OCI-M2 (cell line): ENCODE results near the gene DGKD.

Source experiments
- DNase-seq: peaks from one replicate; lab custom pipeline; 2025; ENCODE audit not compliant: unreplicated experiment; lab: John Stamatoyannopoulos, UW

Gene DGKD

DNA sequence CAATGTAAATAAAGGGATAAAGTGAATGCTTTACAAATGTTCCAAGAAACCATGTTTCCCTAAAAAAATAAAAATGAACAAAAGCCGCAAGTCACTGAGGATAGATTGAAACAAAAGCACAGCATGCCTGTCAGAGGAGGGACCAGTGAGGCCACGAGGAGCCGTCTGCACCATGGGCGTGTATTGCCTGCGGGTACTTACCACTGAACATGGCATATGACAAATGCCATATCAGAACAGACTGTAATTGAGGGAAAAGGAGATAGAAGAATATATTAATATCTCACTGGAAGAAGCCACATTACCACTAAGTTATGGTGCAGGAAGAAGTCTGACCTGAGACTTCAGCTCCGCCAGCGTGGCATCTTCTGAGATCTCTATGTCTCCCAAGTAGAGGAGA lies 136.5 kb downstream of the DGKD start:
- no peak for DNase-seq

- DNase-seq = no peak
Observed at GRCh38 chr2:233491326-233491725, 137.0 kb downstream of the DGKD start.

GRCh38 chr2:233492078-233492477 lies 137.8 kb downstream of the DGKD start:
- no peak for DNase-seq

GRCh38 chr2:233492751-233493150 lies 138.5 kb downstream of the DGKD start:
- no peak for DNase-seq

GRCh38 chr2:233495503-233496496 lies 141.5 kb downstream of the DGKD start:
- no peak for DNase-seq

- DNase-seq = no peak
Observed at GRCh38 chr2:233497692-233498091, 143.4 kb downstream of the DGKD start.

GRCh38 chr2:233498126-233498525 lies 143.8 kb downstream of the DGKD start:
- DNase-seq = no peak

DNA sequence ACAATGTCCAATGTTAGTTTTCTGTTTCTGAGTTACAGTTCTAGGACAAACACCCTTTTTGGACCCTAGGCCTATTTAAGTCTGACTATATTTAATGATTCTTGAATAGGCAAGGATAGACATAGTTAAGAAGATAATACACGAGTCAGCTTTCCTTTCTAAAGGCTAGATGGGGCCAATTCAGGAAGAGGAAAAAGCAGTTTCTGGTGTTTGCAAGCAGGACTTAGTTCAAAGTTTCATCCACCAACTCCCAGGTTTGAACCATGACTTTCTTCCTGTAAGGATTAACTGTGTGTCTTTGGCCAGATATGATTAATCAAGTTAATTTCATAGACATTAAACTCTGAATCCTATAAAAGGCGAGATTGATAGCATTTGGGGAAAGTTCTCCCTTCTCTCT lies 145.6 kb downstream of the DGKD start:
- DNase-seq = no peak

DNA sequence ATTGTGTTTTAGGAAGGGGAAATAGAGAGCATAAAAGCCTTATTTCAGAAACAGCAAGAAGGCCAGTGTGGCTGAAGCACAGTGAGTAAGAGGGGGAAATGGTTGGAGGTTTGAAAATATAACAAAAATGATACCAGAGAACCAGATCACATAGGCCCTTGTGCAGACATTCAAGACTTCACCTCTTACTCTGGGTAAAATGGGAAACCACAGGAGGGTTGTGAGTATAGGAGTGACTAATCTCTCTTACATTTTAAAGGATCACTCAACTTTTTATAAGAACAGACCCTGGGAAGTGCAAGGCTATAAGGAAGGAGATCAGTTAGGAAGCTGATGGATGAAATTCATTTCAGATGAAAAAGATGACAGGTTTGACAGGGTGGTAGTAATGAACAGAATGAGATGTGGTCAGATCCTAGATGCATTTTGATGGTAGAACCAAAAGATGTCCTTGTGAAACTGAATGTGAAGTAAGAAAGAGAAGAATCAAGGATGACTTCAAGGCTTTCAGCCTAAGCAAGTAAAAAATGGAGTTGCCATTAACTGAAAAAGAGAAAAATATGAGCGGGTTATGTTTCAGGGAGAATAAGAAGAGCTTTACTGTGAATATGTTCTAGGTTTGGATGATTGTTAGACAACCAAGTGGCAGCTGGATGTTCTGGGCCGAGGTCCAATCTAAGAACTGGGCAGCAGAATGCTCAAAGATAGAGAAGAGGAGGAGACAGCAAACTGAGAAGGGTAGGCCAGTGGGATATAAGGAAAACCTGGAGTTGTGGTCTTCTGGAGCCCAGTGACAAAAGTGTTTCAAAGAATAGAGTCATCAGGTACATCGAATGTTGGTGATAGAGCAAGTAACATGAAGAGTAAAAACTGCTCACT lies 147.1 kb downstream of the DGKD start:
- DNase-seq = no peak

GRCh38 chr2:233503481-233503880 lies 149.2 kb downstream of the DGKD start:
- DNase-seq = no peak

GRCh38 chr2:233503947-233504637 lies 149.8 kb downstream of the DGKD start:
- DNase-seq = no peak

- no peak for DNase-seq
Observed at GRCh38 chr2:233513953-233514655, 159.8 kb downstream of the DGKD start.

DNA sequence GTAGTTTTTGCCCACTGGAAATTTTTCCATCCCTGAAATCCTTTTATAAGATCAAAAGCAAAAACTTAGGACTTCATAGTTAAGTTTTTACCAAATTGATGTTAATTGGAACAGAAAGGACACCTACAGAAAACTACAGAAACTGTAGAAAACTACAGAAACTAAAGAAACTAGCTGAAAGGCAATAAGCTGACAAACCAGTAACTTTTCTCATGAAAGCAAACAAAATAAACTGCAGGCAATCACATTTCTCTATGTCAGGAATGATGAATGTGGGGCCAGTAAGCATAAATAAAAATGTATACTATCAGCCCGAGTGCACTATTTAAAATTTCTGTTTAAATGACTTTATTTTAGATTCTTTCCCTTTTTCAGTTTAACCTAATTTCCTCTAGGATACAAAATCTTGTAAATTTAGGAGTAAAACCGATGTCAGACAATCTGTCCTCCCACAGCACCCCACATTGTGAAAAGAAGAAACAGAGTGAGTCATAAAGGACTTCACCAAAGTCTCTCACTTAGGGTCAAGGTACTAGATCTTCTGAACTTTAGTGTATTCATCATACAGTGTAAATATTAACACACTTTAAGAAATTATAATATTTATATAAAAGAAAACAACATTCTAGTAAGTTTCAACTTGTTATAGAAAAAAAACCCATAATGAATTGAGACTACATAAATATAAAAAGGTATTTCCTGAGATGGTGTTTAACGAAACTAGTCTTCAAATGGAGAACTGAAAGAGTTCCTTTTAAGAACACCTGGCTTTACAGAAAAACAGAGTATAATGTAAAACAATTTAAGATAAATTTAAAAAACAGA lies 165.7 kb downstream of the DGKD start:
- DNase-seq = no peak
